ENCODE data around the gene SMARCA2.

Gene SMARCA2

GRCh38 chr9:2086971-2087370, 71.8 kb downstream of the SMARCA2 start:
- DNase-seq = no peak

- no peak for DNase-seq
Observed at GRCh38 chr9:2087500-2088313, 72.6 kb downstream of the SMARCA2 start.

GRCh38 chr9:2093920-2094597, 78.9 kb downstream of the SMARCA2 start:
- peak in 2 of 58 donors; percentile 8 to 18 for DNase-seq

- DNase-seq = no peak
Observed at GRCh38 chr9:2096376-2096970, 81.3 kb downstream of the SMARCA2 start.

- no peak for DNase-seq
Observed at GRCh38 chr9:2106666-2107065, 91.5 kb downstream of the SMARCA2 start.

- no peak for DNase-seq
Observed at GRCh38 chr9:2107906-2108451, 92.8 kb downstream of the SMARCA2 start.

- DNase-seq = no peak
Observed at GRCh38 chr9:2109069-2109650, 94.0 kb downstream of the SMARCA2 start.

- no peak for DNase-seq
Observed at GRCh38 chr9:2110036-2110435, 94.9 kb downstream of the SMARCA2 start.

GRCh38 chr9:2116073-2116472, 100.9 kb downstream of the SMARCA2 start:
- DNase-seq = no peak

GRCh38 chr9:2117527-2117926, 102.4 kb downstream of the SMARCA2 start:
- DNase-seq = no peak

- DNase-seq = peak in 3 of 58 donors; percentile 6 to 13 (median 8)
Observed at GRCh38 chr9:2119566-2119965, 104.4 kb downstream of the SMARCA2 start.

GRCh38 chr9:2120926-2121689, 106.0 kb downstream of the SMARCA2 start:
- DNase-seq = no peak

GRCh38 chr9:2122299-2122698, 107.2 kb downstream of the SMARCA2 start:
- no peak for DNase-seq

GRCh38 chr9:2125906-2126305, 110.8 kb downstream of the SMARCA2 start:
- no peak for DNase-seq

GRCh38 chr9:2126331-2126803, 111.2 kb downstream of the SMARCA2 start:
- DNase-seq = peak in 15 of 58 donors; percentile 7 to 60 (median 21)

- DNase-seq = no peak
Observed at GRCh38 chr9:2127486-2127885, 112.3 kb downstream of the SMARCA2 start.

GRCh38 chr9:2128141-2128540, 113.0 kb downstream of the SMARCA2 start:
- no peak for DNase-seq

- DNase-seq = no peak
Observed at GRCh38 chr9:2128618-2129017, 113.5 kb downstream of the SMARCA2 start.

GRCh38 chr9:2130941-2131340, 115.8 kb downstream of the SMARCA2 start:
- DNase-seq = no peak

GRCh38 chr9:2132484-2133082, 117.4 kb downstream of the SMARCA2 start:
- DNase-seq = no peak

Measured in anterior cingulate cortex (tissue), 58 donors.